H9 (cell line): ENCODE data around the gene ZDHHC11. TPM values are rescaled to one million over a fixed set of nuclear protein-coding genes. Genes with fewer than 3 reads are reported as not detected.

Experiments
- DNase-seq: peaks from one replicate; pipeline ENCODE4 v3.0.0-alpha.2; 2017
- H2AFZ ChIP-seq: one replicate; pipeline ENCODE4 v1.6.1; 2013; ENCODE audit warnings: mild to moderate bottlenecking, low read length, control low read depth, moderate library complexity
- H2AK5ac ChIP-seq: 2 replicates; pipeline ENCODE4 v1.6.1; 2013; ENCODE audit warnings: low read length, control low read depth, mixed read lengths; ENCODE audit not compliant: insufficient read length
- H2BK120ac ChIP-seq: one replicate; pipeline ENCODE4 v1.6.1; 2013; ENCODE audit warnings: low read depth, mild to moderate bottlenecking, low read length, control low read depth, inconsistent platforms; ENCODE audit not compliant: poor library complexity, severe bottlenecking
- H2BK12ac ChIP-seq: 2 replicates; pipeline ENCODE4 v1.6.1; 2013; ENCODE audit warnings: low read length, control low read depth, mixed read lengths, low read depth; ENCODE audit not compliant: insufficient read length
- H2BK15ac ChIP-seq: 2 replicates; pipeline ENCODE4 v1.6.1; 2013; ENCODE audit warnings: low read depth, low read length, control low read depth
- H2BK20ac ChIP-seq: one replicate; pipeline ENCODE4 v1.6.1; 2013; ENCODE audit warnings: low read depth, mild to moderate bottlenecking, low read length, control low read depth, inconsistent platforms; ENCODE audit not compliant: poor library complexity, severe bottlenecking
- H2BK5ac ChIP-seq: 2 replicates; pipeline ENCODE4 v1.6.1; 2013; ENCODE audit warnings: low read length, control low read depth, mixed read lengths; ENCODE audit not compliant: insufficient read length
- H3K14ac ChIP-seq: 2 replicates; pipeline ENCODE4 v1.6.1; 2013; ENCODE audit warnings: low read length, control low read depth; ENCODE audit not compliant: insufficient read depth
- H3K18ac ChIP-seq: 2 replicates; pipeline ENCODE4 v1.6.1; 2013; ENCODE audit warnings: low read depth, mild to moderate bottlenecking, mixed read lengths, low read length, control low read depth; ENCODE audit not compliant: insufficient read length
- H3K23ac ChIP-seq: 2 replicates; pipeline ENCODE4 v1.6.1; 2013; ENCODE audit warnings: low read length, control low read depth, mixed read lengths, low read depth; ENCODE audit not compliant: insufficient read length
- H3K23me2 ChIP-seq: 2 replicates; pipeline ENCODE4 v1.6.1; 2013; ENCODE audit warnings: low read depth, mild to moderate bottlenecking, mixed read lengths, low read length, control low read depth; ENCODE audit not compliant: insufficient read length, poor library complexity, severe bottlenecking
- H3K27ac ChIP-seq: 2 replicates; pipeline ENCODE4 v1.5.1; 2013; ENCODE audit warnings: low read length, control low read depth, mixed read lengths, low read depth; ENCODE audit not compliant: insufficient read length
- H3K27me3 ChIP-seq: 2 replicates; pipeline ENCODE4 v1.6.1; 2013; ENCODE audit warnings: low read length, control low read depth, inconsistent platforms; ENCODE audit not compliant: insufficient read depth
- H3K4ac ChIP-seq: 2 replicates; pipeline ENCODE4 v1.6.1; 2013; ENCODE audit warnings: low read depth, mild to moderate bottlenecking, control low read depth, inconsistent platforms, low read length, moderate library complexity
- H3K4me1 ChIP-seq: 2 replicates; pipeline ENCODE4 v1.6.1; 2013; ENCODE audit warnings: low read length, control low read depth, inconsistent platforms; ENCODE audit not compliant: insufficient read depth
- H3K4me2 ChIP-seq: 2 replicates; pipeline ENCODE4 v1.6.1; 2013; ENCODE audit warnings: low read length, control low read depth, mixed read lengths; ENCODE audit not compliant: insufficient read length, insufficient read depth
- H3K56ac ChIP-seq: 2 replicates; pipeline ENCODE4 v1.6.1; 2013; ENCODE audit warnings: low read depth, mild to moderate bottlenecking, mixed read lengths, low read length, control low read depth; ENCODE audit not compliant: insufficient read length
- H3K79me1 ChIP-seq: 2 replicates; pipeline ENCODE4 v1.6.1; 2013; ENCODE audit warnings: low read depth, mild to moderate bottlenecking, moderate library complexity, low read length, control low read depth, inconsistent platforms; ENCODE audit not compliant: insufficient read depth, poor library complexity, severe bottlenecking
- H3K79me2 ChIP-seq: 2 replicates; pipeline ENCODE4 v1.6.1; 2013; ENCODE audit warnings: low read length, control low read depth, inconsistent platforms; ENCODE audit not compliant: insufficient read depth
- H3K9ac ChIP-seq: 2 replicates; pipeline ENCODE4 v1.6.1; 2013; ENCODE audit warnings: low read length, control low read depth, mixed read lengths; ENCODE audit not compliant: insufficient read length; ENCODE audit errors: extremely low read depth
- H3K9me3 ChIP-seq: one replicate; pipeline ENCODE4 v1.6.1; 2013; ENCODE audit warnings: low read depth, low read length, inconsistent platforms; ENCODE audit not compliant: control insufficient read depth
- H3T11ph ChIP-seq: one replicate; pipeline ENCODE4 v1.6.1; 2013; ENCODE audit warnings: mild to moderate bottlenecking, low read length, control low read depth, inconsistent platforms
- H4K20me1 ChIP-seq: one replicate; pipeline ENCODE4 v1.6.1; 2013; ENCODE audit not compliant: control insufficient read depth, insufficient read length, insufficient read depth
- H4K5ac ChIP-seq: 2 replicates; pipeline ENCODE4 v1.6.1; 2013; ENCODE audit warnings: low read depth, mild to moderate bottlenecking, mixed read lengths, low read length, control low read depth; ENCODE audit not compliant: insufficient read length
- H4K8ac ChIP-seq: replicated peaks from 2 replicates; pipeline ENCODE4 v1.6.1; 2013; ENCODE audit warnings: low read length, control low read depth, mixed read lengths, low read depth; ENCODE audit not compliant: insufficient read length
- H4K91ac ChIP-seq: 2 replicates; pipeline ENCODE4 v1.6.1; 2013; ENCODE audit warnings: low read depth, mild to moderate bottlenecking, moderate library complexity, mixed read lengths, low read length, control low read depth; ENCODE audit not compliant: insufficient read length
- H3K27ac Mint-ChIP-seq, 3 experiments: 2 replicates in 2 of 3; 3 replicates in 1 of 3; pipeline ENCODE4 v1.8.0; 2020 to 2021; ENCODE audit warnings: mixed read lengths in 3 of 3, mild to moderate bottlenecking in 1 of 3, moderate library complexity in 1 of 3
- H3K27me3 Mint-ChIP-seq: 2 replicates; pipeline ENCODE4 v1.8.0; 2021; ENCODE audit warnings: low read depth, mild to moderate bottlenecking, moderate library complexity, mixed read lengths
- H3K36me3 Mint-ChIP-seq, 3 experiments: 2 replicates in 2 of 3; 3 replicates in 1 of 3; pipeline ENCODE4 v1.8.0; 2020 to 2021; ENCODE audit warnings: low read depth in 3 of 3, mixed read lengths in 3 of 3; ENCODE audit not compliant: insufficient read depth in 1 of 3
- H3K4me1 Mint-ChIP-seq, 2 experiments: 2 replicates each; pipeline ENCODE4 v1.8.0; 2020; ENCODE audit warnings: mixed read lengths in 2 of 2
- H3K4me3 Mint-ChIP-seq, 2 experiments: 2 replicates in 1 of 2; 3 replicates in 1 of 2; pipeline ENCODE4 v1.8.0; 2020 to 2021; ENCODE audit warnings: mild to moderate bottlenecking in 2 of 2, mixed read lengths in 2 of 2, moderate library complexity in 1 of 2
- H3K9me3 Mint-ChIP-seq, 2 experiments: 2 replicates in 1 of 2; 3 replicates in 1 of 2; pipeline ENCODE4 v1.8.0; 2020; ENCODE audit warnings: mild to moderate bottlenecking in 2 of 2, mixed read lengths in 2 of 2, moderate library complexity in 1 of 2
- CTCF ChIP-seq: fragments of 200-600 bp; sonication (generic); conservative IDR thresholded peaks from 3 replicates; pipeline ENCODE4 v1.8.0; 2021; ENCODE audit warnings: antibody characterized with exemption, mild to moderate bottlenecking
- WGBS: extraction: QIAGEN DNeasy Blood & Tissue Kit; methylation state at CpG from one replicate; pipeline ENCODE4 v1.1.7; 2013; ENCODE audit warnings: missing lambda C conversion rate, low lambda C conversion rate, mixed read lengths; ENCODE audit not compliant: insufficient read length; ENCODE audit errors: extremely low coverage; 5-methylcytosine and 5-hydroxymethylcytosine counted together
- total RNA-seq: library from RNA; stranded (reverse); gene quantifications from 2 replicates; pipeline ENCODE4 v1.2.1, GENCODE V29; 2021

ZDHHC11 gene
- total RNA-seq, 1 experiment from 2014 or later, result 37.6 TPM

- Histone ChIP-seq H3K18ac (no peak overlapping the region), H3T11ph (no peak overlapping the region), H3K4me2 (no peak overlapping the region), H4K91ac (no peak overlapping the region), H2BK12ac (no peak overlapping the region), H3K27ac (no peak overlapping the region), H3K4ac (no peak overlapping the region), H2BK20ac (no peak overlapping the region), H2BK120ac (no peak overlapping the region), H2AK5ac (no peak overlapping the region), H2AFZ (no peak overlapping the region), H4K8ac (no peak overlapping the region), H3K27me3 (no peaks in the 10 kb centered on the region), H3K56ac (no peak overlapping the region), H3K79me1 (no peaks in the 10 kb centered on the region), H3K23me2 (no peaks in the 10 kb centered on the region), H2BK15ac (no peak overlapping the region), H3K9ac (no peak overlapping the region), H4K20me1 (no peaks in the 10 kb centered on the region), H3K23ac (no peak overlapping the region), H4K5ac (no peak overlapping the region), H3K79me2 (no peaks in the 10 kb centered on the region), H3K9me3 (no peaks in the 10 kb centered on the region), H2BK5ac (no peak overlapping the region), H3K14ac (no peak overlapping the region), H3K4me1 (no peaks in the 10 kb centered on the region)
- no peak for DNase-seq
- Mint-ChIP-seq H3K9me3 (no peaks in the 10 kb centered on the region), H3K27me3 (no peaks in the 10 kb centered on the region), H3K4me1 (peaks cover 0 to 3% of the 10 kb centered on the region in 2 experiments; a peak in 1 of 4 replicates), H3K27ac (no peak overlapping the region), H3K36me3 (peaks cover 56 to 99% (median 94%) of the 10 kb centered on the region in 3 experiments), H3K4me3 (no peak overlapping the region)
- no peak for TF ChIP-seq CTCF
- no CpG with 5 or more reads among the region's 10 CpGs for WGBS
Measured at GRCh38 chr5:872301-872700, 21.5 kb upstream of the ZDHHC11 start.
